Lower lobe of right lung (tissue), 2 donors: Measurements from ENCODE around the gene CDHR3. TPM values are rescaled to one million over a fixed set of nuclear protein-coding genes. Genes with fewer than 3 reads are reported as not detected.

Experiments
- ATAC-seq, 2 donors: fragments of 200-7000 bp; cut with Tn5 transposase; one replicate each; pipeline ENCODE4 v1.9.1; 2020 to 2022; ENCODE audit warnings: mild to moderate bottlenecking in 2 of 2, moderate library complexity in 2 of 2
- DNase-seq: peaks from one replicate; pipeline ENCODE4 v3.0.0-alpha.2; 2020
- H3K27ac ChIP-seq: fragments of 200-600 bp; one replicate; pipeline ENCODE4 v1.8.0; 2022
- H3K27me3 ChIP-seq: fragments of 200-600 bp; one replicate; pipeline ENCODE4 v1.8.0; 2022; ENCODE audit warnings: low read depth
- H3K36me3 ChIP-seq: fragments of 200-600 bp; one replicate; pipeline ENCODE4 v1.8.0; 2022; ENCODE audit warnings: mild to moderate bottlenecking
- H3K4me1 ChIP-seq: fragments of 200-600 bp; one replicate; pipeline ENCODE4 v1.8.0; 2022
- H3K4me3 ChIP-seq: fragments of 200-600 bp; one replicate; pipeline ENCODE4 v1.8.0; 2022; ENCODE audit warnings: mild to moderate bottlenecking
- H3K9me3 ChIP-seq: fragments of 200-600 bp; one replicate; pipeline ENCODE4 v1.8.0; 2022
- CTCF ChIP-seq: fragments of 200-600 bp; IDR thresholded peaks from one replicate; pipeline ENCODE4 v1.8.0; 2022; ENCODE audit warnings: antibody characterized with exemption, mild to moderate bottlenecking
- intact Hi-C: fragments of 100-400 bp; cut with DNase I; formaldehyde crosslinking; loops from one replicate; pipeline ENCODE4 v1.11.0; 2022
- total RNA-seq: library from RNA; stranded (reverse); fragmentation: NEBNext Ultra II Directional; extraction: Animal tissue kit (Norgen Biotek cat#: 25700); gene quantifications from one replicate; pipeline ENCODE4 v1.2.1, GENCODE V29; 2021
- donor health status: DM: no; HTN: yes; CAD: no; lungs with severe emphysema.

Gene CDHR3
- total RNA-seq, 1 donor from 2014 or later: 28.7 TPM

- DNase-seq (no peak), ATAC-seq (peak; percentile 87 to 95)
- TF ChIP-seq CTCF: no peak
- no peak overlapping the region for H3K4me3 ChIP-seq
- H3K36me3 ChIP-seq: no peaks in the 10 kb centered on the region
- H3K27me3 ChIP-seq: no peaks in the 10 kb centered on the region
- no peaks in the 10 kb centered on the region for H3K9me3 ChIP-seq
- intact Hi-C loops: no loop called here
- peak overlapping the region; percentile 60 for H3K27ac ChIP-seq
- peaks cover 15% of the 10 kb centered on the region for H3K4me1 ChIP-seq
These were observed 27.8 kb upstream of the CDHR3 start for GRCh38 chr7:105935250-105935649.

GRCh38 chr7:105937411-105937810 is 25.7 kb upstream of the CDHR3 start:
- TF ChIP-seq CTCF: no peak
- intact Hi-C loops: no loop called here
- no peaks in the 10 kb centered on the region for H3K27me3 ChIP-seq
- no peak overlapping the region for H3K4me3 ChIP-seq
- no peak for ATAC-seq
- H3K36me3 ChIP-seq: no peaks in the 10 kb centered on the region
- H3K9me3 ChIP-seq: no peaks in the 10 kb centered on the region
- H3K27ac ChIP-seq: no peak overlapping the region
- DNase-seq: no peak
- H3K4me1 ChIP-seq: peaks cover 13% of the 10 kb centered on the region

- no peak for DNase-seq
- H3K27me3 ChIP-seq: no peaks in the 10 kb centered on the region
- no peak overlapping the region for H3K4me3 ChIP-seq
- intact Hi-C loops: no loop called here
- H3K36me3 ChIP-seq: no peaks in the 10 kb centered on the region
- peaks cover under 1% of the 10 kb centered on the region for H3K4me1 ChIP-seq
- no peak overlapping the region for H3K27ac ChIP-seq
- no peak for ATAC-seq
- no peak for TF ChIP-seq CTCF
- H3K9me3 ChIP-seq: no peaks in the 10 kb centered on the region
These were observed 23.0 kb upstream of the CDHR3 start for GRCh38 chr7:105940109-105940508.

DNA sequence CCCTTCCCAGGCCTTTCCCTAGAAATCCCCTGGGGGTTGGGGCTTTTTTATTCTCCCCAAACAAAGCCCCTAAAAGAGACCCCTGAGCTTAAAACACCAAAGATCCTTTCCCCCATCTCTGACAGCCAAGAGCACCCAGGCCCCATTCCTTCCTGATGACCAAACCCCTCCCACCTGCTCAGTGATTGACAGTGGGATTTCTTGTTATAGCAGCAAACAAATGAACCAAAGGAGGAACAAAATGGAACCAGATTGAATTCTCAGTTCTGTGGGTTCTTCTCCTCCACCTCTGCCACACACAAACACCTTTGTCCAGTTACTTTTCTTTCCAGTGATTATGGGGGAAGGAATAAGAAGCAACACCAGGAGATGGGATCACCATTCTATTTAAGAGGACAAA is 21.5 kb upstream of the CDHR3 start:
- no peak for ATAC-seq
- TF ChIP-seq CTCF: no peak
- H3K27me3 ChIP-seq: no peaks in the 10 kb centered on the region
- no peaks in the 10 kb centered on the region for H3K9me3 ChIP-seq
- H3K27ac ChIP-seq: no peak overlapping the region
- H3K4me1 ChIP-seq: no peaks in the 10 kb centered on the region
- DNase-seq: no peak
- no peaks in the 10 kb centered on the region for H3K36me3 ChIP-seq
- intact Hi-C loops: no loop called here
- H3K4me3 ChIP-seq: no peak overlapping the region

GRCh38 chr7:105943486-105943885 is 19.6 kb upstream of the CDHR3 start:
- no peaks in the 10 kb centered on the region for H3K36me3 ChIP-seq
- H3K27me3 ChIP-seq: no peaks in the 10 kb centered on the region
- no peak overlapping the region for H3K27ac ChIP-seq
- no peak overlapping the region for H3K4me3 ChIP-seq
- DNase-seq (no peak), ATAC-seq (no peak)
- intact Hi-C loops: no loop called here
- H3K9me3 ChIP-seq: no peaks in the 10 kb centered on the region
- H3K4me1 ChIP-seq: no peaks in the 10 kb centered on the region
- no peak for TF ChIP-seq CTCF

DNA sequence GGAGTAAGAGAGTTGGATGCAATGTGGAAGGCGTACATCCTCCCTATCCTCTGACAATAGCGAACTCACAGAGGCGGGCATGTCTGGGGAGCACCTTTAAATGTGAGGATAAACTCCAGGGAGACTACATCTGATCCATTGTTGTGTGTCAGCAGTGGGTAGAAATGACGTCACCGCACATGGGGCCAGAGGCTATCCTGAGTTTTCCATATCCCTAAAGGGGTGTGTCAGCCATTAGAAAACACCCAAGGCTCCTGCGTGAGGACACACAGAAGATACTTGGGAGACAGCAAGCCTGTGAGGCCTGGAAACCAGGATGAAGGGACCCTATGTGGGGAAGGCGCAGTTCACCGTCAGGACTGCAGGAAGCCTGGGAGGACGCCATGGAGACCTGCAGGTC is 17.2 kb upstream of the CDHR3 start:
- no peak for DNase-seq
- no peak for TF ChIP-seq CTCF
- no peak overlapping the region for H3K4me3 ChIP-seq
- H3K27ac ChIP-seq: no peak overlapping the region
- H3K27me3 ChIP-seq: no peaks in the 10 kb centered on the region
- H3K36me3 ChIP-seq: no peaks in the 10 kb centered on the region
- H3K9me3 ChIP-seq: no peaks in the 10 kb centered on the region
- no peaks in the 10 kb centered on the region for H3K4me1 ChIP-seq
- ATAC-seq: no peak
- intact Hi-C loops: no loop called here
